Frontal cortex (tissue), 4 donors: ENCODE results near the gene ADAM33. TPM values are rescaled to one million over a fixed set of nuclear protein-coding genes. Genes with fewer than 3 reads are reported as not detected.

Experiments
- DNase-seq, 2 donors: peaks; one replicate each; pipeline ENCODE4 v3.0.0; 2012; ENCODE audit warnings: low spot score in 2 of 2
- FAIRE-seq: peaks from 2 replicates; lab custom pipeline; 2012; peaks lifted over from hg19 to GRCh38; lab: Jason Lieb, UNC
- total RNA-seq: library from RNA; depleted of rRNA; stranded (reverse); fragments of >200 nt; gene quantifications from one replicate; pipeline ENCODE4 v1.2.3, GENCODE V29; 2014
- donor health status: control.
- donor health status: control.
- donor health status: control.

Gene ADAM33
- total RNA-seq, 1 donor from 2014 or later = 2.4 TPM

- DNase-seq (no peak), FAIRE-seq (no peak)
These were observed 54.3 kb downstream of the ADAM33 start for GRCh38 chr20:3627476-3627875.

GRCh38 chr20:3622406-3622805, 59.4 kb downstream of the ADAM33 start:
- FAIRE-seq (no peak), DNase-seq (no peak)

GRCh38 chr20:3621111-3621510, 60.7 kb downstream of the ADAM33 start:
- FAIRE-seq (no peak), DNase-seq (no peak)

Other genes with a start within 250 kb of the ADAM33 start
- 51.0 TPM for gene ATRN, start 211.0 kb downstream of the ADAM33 start, total RNA-seq
- not detected for gene GFRA4, start 18.6 kb downstream of the ADAM33 start, total RNA-seq
- gene SIGLEC1, start 30.6 kb upstream of the ADAM33 start, total RNA-seq = under 0.01 TPM
- gene HSPA12B, start 50.7 kb upstream of the ADAM33 start, total RNA-seq = 2.4 TPM
- 17.5 TPM for gene ADISSP, start 85.7 kb upstream of the ADAM33 start, total RNA-seq
- 0.41 TPM for gene SPEF1, start 99.4 kb upstream of the ADAM33 start, total RNA-seq
- gene CENPB, start 104.7 kb upstream of the ADAM33 start, total RNA-seq = 58.3 TPM
- 6.1 TPM for gene CDC25B, start 114.3 kb upstream of the ADAM33 start, total RNA-seq
- 4.1 TPM for gene AP5S1, start 138.5 kb upstream of the ADAM33 start, total RNA-seq
- gene MAVS, start 164.8 kb upstream of the ADAM33 start, total RNA-seq = 6.9 TPM
- gene PANK2, start 207.4 kb upstream of the ADAM33 start, total RNA-seq = 62.0 TPM